22Rv1 (cell line): ENCODE results near the gene TRIM4.

Source experiments
- CTCF ChIP-seq: fragments of 450-650 bp; IDR thresholded peaks from 2 replicates; pipeline ENCODE4 v1.5.1; 2017; ENCODE audit warnings: mild to moderate bottlenecking
- ZFX ChIP-seq: fragments of 450-650 bp; IDR thresholded peaks from 2 replicates; pipeline ENCODE4 v1.6.1; 2017; ENCODE audit warnings: antibody characterized with exemption, borderline replicate concordance

GRCh38 chr7:99863847-99864440 lies 55.4 kb downstream of the TRIM4 start:
- TF ChIP-seq CTCF (no peak), ZFX (no peak)
